Measurements from ENCODE around the gene ADARB2. TPM values are rescaled to one million over a fixed set of nuclear protein-coding genes. Genes with fewer than 3 reads are reported as not detected.

The ADARB2 gene
- total RNA-seq, 1 donor from 2014 or later, result 1.8 TPM

- no peak for DNase-seq (ENCODE audit: low read depth, low spot score)
- Mint-ChIP-seq H3K4me3 (no peak overlapping the region), H3K4me1 (peaks cover 7% of the 10 kb centered on the region), H3K9me3 (no peaks in the 10 kb centered on the region), H3K27ac (ENCODE audit: unreplicated experiment) (peak overlapping the region; percentile 35), H3K36me3 (ENCODE audit: low read depth) (no peaks in the 10 kb centered on the region), H3K27me3 (ENCODE audit: low read depth) (no peaks in the 10 kb centered on the region)
- TF ChIP-seq CTCF (conservative IDR thresholded peaks at IDR 0.05), result no peak
Observed at GRCh38 chr10:1153251-1153763, 584.0 kb downstream of the ADARB2 start.

- H3K4me3 Mint-ChIP-seq, result no peak overlapping the region
- no peaks in the 10 kb centered on the region for H3K36me3 Mint-ChIP-seq (ENCODE audit: low read depth)
Observed at GRCh38 chr10:1152386-1153250, 584.7 kb downstream of the ADARB2 start.

GRCh38 chr10:1151076-1152033 is 586.0 kb downstream of the ADARB2 start:
- TF ChIP-seq CTCF (conservative IDR thresholded peaks at IDR 0.05), result no peak
- DNase-seq (ENCODE audit: low read depth, low spot score), result no peak
- Mint-ChIP-seq H3K4me3 (no peak overlapping the region), H3K27me3 (ENCODE audit: low read depth) (no peaks in the 10 kb centered on the region), H3K4me1 (peaks cover 7% of the 10 kb centered on the region), H3K27ac (ENCODE audit: unreplicated experiment) (no peak overlapping the region), H3K9me3 (peaks cover 3% of the 10 kb centered on the region), H3K36me3 (ENCODE audit: low read depth) (no peaks in the 10 kb centered on the region)

More at GRCh38 chr10:1152386-1153250, 584.7 kb downstream of the ADARB2 start:
- TF ChIP-seq CTCF (conservative IDR thresholded peaks at IDR 0.05), result no peak
- DNase-seq (ENCODE audit: low read depth, low spot score), result no peak
- H3K9me3 Mint-ChIP-seq, result no peaks in the 10 kb centered on the region
- H3K27me3 Mint-ChIP-seq (ENCODE audit: low read depth), result no peaks in the 10 kb centered on the region
- H3K4me1 Mint-ChIP-seq, result peaks cover 7% of the 10 kb centered on the region
- H3K27ac Mint-ChIP-seq (ENCODE audit: unreplicated experiment), result no peak overlapping the region

- no peak for DNase-seq (ENCODE audit: low read depth, low spot score)
- peaks cover 2% of the 10 kb centered on the region for H3K36me3 Mint-ChIP-seq (ENCODE audit: low read depth)
- peaks cover 3% of the 10 kb centered on the region for H3K9me3 Mint-ChIP-seq
- H3K4me3 Mint-ChIP-seq, result no peak overlapping the region
- peaks cover 7% of the 10 kb centered on the region for H3K4me1 Mint-ChIP-seq
- H3K27ac Mint-ChIP-seq (ENCODE audit: unreplicated experiment), result peak overlapping the region; percentile 14
- no peaks in the 10 kb centered on the region for H3K27me3 Mint-ChIP-seq (ENCODE audit: low read depth)
- no peak for TF ChIP-seq CTCF (conservative IDR thresholded peaks at IDR 0.05)
Observed at GRCh38 chr10:1150638-1150955, 586.7 kb downstream of the ADARB2 start.

GRCh38 chr10:1149793-1150637 is 587.3 kb downstream of the ADARB2 start:
- Mint-ChIP-seq H3K27me3 (ENCODE audit: low read depth) (no peaks in the 10 kb centered on the region), H3K4me1 (peaks cover 7% of the 10 kb centered on the region), H3K36me3 (ENCODE audit: low read depth) (peaks cover 2% of the 10 kb centered on the region), H3K9me3 (peaks cover 3% of the 10 kb centered on the region), H3K4me3 (no peak overlapping the region), H3K27ac (ENCODE audit: unreplicated experiment) (no peak overlapping the region)
- TF ChIP-seq CTCF (conservative IDR thresholded peaks at IDR 0.05), result no peak
- no peak for DNase-seq (ENCODE audit: low read depth, low spot score)
